ENCODE data around the gene RBM7.

RBM7 gene

DNA sequence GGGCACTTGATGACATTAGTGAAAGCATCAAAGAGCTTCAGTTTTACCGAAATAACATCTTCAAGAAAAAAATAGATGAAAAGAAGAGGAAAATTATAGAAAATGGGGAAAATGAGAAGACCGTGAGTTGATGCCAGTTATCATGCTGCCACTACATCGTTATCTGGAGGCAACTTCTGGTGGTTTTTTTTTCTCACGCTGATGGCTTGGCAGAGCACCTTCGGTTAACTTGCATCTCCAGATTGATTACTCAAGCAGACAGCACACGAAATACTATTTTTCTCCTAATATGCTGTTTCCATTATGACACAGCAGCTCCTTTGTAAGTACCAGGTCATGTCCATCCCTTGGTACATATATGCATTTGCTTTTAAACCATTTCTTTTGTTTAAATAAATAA lies 49.4 kb downstream of the RBM7 start:
- no peak for DNase-seq

DNA sequence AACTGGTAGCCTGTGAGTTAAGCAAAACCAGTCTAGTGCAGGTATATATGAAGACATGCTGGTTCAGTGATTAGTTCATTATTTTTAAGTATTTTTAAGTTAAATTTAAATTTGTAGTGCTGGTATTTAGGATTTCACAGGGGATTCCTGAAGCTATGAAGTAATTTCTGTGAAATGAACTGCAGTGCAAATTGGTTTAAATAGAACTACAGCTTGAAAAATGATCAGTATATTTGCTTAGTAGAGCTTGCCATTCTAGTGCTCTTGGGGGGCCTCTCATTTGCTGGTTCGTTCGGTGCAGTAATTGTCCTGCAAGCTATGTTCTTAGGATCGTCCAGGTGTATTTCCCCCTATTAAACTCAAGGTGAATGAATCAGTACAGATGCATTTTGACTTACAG lies 51.9 kb downstream of the RBM7 start:
- no peak for DNase-seq
